GM19035 (cell line): Measurements from ENCODE around the gene OGG1.
A peak's percentile ranks its signal among the peaks of the same experiment; 100 is the strongest.
"Not testable (repeated sequence)": the region's sequence is repeated elsewhere in the genome, so short reads cannot be mapped to it uniquely, and the experiment has no call there.

ENCODE experiments used
- ATAC-seq: cut with Tn5 transposase; IDR thresholded peaks from one replicate; pipeline ENCODE4 v1.9.1; 2021; ENCODE audit not compliant: unreplicated experiment

The OGG1 gene

DNA sequence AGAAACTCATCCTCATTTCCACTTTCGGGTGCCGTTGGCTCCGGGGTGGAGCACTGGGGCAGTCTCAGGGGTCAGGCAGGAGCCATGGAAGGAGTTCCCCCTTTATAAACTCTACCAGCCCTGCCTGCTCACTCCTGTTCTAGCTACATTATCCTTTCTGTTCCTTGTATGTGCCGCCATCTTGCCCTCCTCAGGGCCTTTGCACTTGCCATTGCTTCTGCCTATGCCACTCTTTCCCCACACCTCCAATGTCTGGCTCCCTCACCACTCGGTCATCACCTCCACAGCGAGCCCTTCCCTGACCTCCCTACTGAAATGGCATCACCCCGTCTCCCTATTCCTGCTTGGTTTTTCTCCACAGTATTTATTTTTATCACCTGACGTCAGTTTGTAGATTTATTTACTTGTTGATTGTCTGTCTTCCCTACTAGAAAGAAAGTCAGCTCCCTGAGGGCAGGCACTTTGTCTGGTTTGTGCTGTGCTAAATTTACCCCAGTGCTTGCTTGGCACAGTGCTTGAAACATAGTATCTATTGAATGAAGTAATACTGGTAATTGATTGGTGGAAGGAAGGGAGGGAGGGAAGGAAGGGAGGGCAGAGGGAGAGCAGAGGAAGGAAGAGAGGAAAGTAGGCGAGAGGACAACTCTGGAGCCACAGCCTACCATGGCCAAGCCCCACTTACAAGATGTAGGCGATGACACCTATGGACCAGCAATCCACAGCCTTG lies 11.2 kb downstream of the OGG1 start:
- ATAC-seq, result no peak

DNA sequence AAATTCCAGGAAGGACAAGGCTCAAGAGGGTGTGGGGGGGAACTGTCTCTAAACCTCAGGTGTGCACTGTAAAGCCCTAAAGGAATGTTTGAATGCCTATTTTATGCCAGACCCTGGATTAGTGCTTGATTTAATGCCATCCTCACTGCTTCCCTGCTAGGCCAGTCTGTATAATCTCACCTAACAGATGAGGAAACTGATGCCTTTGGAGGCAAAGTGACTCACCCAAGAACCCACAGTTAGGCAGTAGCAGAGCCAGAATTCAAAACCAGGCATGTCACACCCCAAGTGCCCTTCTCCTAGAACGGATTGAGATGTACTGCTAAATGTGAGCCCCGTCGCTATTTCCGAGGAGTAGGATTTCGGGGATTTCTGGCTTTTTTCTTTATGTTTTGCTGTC lies 12.2 kb downstream of the OGG1 start:
- ATAC-seq, result no peak

DNA sequence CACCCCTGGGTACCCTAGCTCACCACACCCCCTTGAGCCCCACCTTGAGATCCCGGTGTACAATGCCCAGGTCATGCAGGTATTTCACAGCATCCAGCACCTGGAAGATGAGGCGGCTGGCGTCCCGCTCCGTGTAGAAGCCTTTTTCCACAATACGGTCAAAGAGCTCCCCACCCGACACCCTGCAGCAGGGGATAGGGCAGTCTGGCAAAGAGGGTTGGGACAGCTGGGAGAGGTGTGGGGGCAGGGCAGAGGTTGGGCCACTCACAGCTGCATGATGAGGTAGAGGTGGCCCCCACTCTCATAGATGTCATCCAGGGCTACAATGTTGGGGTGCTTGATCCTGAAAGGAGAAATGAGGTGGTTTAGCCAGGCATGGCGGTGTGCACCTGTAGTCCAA lies 13.1 kb downstream of the OGG1 start:
- no peak for ATAC-seq

DNA sequence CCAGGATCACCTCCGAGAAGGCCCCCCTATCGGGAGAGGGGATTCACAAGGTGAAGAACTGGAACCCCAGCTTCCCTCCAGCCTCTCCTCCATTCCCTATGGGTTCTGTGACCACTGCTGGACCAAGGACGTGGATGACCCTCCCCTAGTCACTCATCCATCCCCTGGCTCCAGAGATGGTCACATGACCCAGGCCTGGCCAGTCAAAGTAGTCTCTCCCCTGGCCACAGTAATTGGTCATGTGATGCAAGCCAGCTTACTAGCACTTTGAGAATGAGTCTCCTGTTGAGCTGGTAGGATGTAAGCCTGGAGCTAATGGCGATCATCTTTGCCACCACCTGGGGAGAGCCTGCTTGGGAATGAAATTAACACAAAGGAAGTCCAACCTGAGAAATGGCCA lies 16.1 kb downstream of the OGG1 start:
- no peak for ATAC-seq

DNA sequence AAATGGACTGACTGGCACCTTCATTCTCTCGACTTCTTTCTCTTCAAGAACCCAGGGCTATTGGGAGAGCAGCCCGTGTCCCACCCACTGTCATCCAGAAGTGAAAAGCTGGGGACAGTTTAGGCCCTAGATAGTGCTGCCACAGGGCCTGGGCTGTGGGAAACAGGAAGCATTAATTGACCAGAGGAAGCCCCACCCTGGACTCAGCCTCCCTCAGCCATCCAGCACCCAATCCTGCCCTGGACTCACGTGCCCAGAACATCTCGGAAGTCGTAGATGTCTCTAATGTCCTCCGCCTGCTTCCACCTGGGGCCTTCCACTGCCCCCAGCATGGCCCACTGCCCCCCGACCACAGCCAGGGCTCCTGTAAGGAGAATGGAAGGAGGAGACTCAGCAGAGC lies 17.7 kb downstream of the OGG1 start:
- ATAC-seq, result no peak

DNA sequence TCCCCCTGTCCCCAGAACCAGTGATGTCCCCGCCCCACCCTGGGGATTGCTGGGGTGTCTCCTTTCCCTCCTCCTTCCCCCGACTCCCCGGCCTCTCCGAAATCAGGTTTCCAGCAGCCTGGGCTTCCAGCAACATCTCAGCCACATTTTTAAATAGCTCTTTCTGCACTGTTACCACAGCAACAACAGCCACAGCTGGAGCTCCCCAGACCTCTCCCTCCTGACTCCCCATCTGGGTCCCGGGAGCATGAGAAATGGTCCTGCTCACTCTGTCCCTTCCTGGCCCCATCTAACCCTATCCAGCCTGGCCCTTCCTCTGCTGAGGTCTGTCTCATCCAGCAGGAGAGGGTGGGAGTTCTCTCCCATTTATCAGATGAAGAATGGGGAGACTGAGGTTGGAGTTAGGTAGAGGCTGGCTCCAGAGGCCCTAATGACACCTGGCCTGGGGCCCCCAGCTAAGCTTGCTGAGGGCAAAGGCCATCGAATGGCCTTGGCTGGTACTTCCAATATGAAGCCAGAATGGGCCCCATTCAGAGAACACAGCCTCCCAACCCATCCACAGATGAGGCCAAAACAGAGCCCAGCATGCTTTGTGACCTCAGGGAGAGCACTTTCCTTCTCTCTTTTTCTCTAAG lies 18.5 kb downstream of the OGG1 start:
- no peak for ATAC-seq

DNA sequence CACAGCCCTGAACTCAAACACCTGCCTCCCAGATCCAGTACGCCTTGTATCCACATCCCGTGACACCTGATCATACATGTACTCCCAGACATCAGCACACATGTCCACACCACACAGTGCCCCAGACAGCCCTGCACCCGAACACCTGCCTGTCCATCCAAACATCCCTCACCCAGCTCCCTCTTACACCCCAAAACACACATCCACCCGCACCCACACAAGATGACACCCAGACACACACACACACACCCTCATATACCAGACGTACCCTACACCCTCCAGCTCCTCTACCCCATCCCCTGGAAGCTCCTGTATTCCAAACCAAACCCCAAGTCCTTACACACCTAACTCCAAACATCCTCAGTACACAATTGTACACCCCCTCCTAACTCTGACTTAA lies 19.3 kb downstream of the OGG1 start:
- ATAC-seq, result no peak

DNA sequence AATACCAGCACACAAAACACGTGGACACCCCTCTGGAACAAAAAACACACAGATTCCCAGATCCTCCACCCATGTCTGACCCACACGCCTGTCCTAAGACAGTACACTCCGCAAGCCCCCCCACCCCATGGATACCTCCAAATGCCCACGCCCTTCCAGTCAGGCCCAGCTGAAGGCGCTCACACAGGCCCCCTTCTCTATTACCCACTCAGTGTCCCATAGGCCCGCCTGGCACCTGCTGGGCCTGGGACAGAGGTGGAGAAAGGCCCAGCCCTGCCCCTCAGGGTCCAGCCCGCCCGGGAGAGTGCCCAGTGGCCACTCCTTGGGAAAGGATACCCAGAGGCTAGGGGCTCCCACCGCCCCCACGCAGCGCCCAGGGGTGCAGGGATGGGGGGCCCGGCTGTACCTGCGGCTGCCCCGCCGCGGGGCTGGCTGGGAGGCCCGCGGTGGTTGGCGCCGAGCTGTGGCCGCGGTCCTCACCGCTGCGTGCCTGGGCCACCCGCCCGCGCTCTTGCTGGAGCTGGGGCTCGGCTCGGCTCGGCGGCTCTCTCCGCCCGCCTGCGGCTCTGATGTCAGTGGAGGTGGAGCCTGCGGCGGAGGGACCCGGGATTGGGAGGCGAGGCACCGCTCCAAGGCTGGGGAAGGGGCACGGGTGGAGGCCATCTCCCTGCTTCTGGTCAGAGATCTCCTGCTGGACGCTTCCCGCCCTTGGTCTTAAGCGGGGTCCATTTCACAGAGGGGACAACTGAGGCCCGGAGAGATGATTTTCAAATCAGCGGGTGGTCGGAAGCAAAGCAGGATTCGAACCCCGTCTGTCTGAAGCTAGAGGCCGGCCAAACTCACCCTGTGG lies 19.9 kb downstream of the OGG1 start, which contains the start of gene CAMK1:
Gene CAMK1, minus strand, starts transcription at position 522 of the 850 bp plus-strand sequence. CDS start 2,198 bp downstream, outside the sequence.
- peak; percentile 72 for ATAC-seq

DNA sequence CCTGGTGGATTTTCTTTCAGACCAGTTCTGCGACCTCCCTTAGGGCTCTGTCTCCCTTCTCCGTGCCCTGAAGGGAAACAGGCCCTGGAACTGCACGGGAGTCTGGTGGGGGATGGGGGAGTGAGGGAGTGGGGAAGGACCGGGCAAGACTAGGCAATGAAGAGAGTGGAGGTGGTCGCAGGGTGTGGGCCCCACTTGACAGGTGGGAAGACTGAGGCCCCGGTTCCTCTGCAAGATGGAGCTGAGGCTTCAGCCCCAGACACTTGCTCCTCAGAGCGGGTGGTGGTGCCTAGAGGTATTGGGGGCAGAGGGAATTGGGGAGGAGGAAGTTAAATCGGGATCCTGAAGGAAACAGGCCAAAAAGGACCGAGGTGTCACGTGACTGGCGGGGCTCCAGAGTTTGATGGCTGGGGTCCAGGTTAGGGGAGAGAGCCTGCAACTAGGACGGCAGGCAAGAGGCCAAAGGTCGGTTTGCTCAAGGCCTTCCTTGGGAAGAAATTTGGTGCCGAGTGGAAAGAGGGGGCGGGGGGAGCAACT lies 20.6 kb downstream of the OGG1 start:
- no peak for ATAC-seq

DNA sequence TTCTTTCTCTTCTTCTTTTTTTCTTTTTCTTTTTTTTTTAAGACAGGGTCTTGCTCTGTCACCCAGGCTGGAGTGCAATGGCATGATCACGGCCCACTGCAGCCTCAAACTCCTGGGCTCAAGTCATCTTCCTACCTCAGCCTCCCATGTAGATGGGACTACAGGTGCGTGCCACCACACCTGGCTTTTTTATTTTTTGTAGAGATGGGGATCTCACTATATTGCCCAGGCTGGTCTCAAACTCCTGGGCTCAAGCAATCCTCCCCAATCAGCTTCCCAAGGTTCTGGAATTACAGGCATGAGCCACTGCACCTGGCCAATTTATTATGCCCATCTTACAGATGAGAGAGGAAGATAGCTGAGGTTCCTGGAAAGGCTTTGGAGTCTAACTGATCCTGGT lies 21.3 kb downstream of the OGG1 start:
- not testable (repeated sequence) for ATAC-seq

DNA sequence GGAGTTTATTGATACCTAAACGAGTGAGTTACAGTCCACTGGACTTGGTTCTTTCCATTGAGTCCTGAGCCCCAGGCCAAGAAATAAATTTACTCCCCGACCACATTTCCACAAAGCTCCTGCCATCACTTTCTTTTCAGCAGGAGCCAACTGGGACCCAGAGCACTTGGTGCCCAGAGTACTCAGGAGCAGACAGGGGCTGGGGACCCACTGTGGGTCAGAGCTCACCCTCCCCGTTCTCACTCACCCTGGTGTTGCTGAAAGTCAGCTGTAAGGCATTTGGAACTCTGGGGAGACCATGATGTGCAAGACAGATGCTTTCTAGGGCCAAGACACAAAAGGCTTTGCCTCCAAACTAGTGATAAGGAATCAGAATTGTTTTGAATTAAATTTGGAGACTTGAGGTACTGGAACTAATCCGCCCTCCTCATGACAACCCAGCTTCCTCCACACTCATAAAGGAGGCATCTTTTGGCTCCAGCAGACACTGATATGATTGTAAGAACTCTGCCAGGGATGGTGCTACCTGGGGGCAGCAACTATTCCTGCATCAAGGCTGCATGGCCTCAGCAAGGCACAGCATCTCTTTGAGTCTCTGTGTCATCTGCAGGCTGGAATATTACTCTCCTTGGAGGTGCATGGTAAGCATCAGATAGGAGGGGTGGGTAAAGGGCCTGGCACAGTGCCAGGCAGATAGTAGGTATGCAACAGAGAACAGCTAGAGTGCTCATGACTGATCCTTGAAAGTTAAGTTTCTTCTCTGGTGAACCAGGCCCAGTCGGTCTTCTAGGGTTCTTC lies 27.3 kb downstream of the OGG1 start:
- no peak for ATAC-seq

DNA sequence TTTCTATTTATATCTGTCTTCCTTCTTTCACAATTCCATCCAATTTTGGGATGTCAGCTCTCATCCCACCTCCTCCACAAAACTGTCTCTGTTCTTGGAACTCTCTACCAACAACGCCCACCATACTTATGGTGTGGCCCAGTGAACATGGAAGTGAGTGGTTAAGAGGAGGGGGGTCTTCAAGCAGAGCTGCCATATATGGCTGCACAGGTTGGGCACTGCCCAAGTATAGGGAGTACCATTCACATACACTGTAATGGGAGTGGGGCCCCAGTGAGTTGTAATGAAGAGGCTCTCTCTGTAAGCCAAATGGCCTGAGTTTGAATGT lies 27.9 kb downstream of the OGG1 start:
- no peak for ATAC-seq

DNA sequence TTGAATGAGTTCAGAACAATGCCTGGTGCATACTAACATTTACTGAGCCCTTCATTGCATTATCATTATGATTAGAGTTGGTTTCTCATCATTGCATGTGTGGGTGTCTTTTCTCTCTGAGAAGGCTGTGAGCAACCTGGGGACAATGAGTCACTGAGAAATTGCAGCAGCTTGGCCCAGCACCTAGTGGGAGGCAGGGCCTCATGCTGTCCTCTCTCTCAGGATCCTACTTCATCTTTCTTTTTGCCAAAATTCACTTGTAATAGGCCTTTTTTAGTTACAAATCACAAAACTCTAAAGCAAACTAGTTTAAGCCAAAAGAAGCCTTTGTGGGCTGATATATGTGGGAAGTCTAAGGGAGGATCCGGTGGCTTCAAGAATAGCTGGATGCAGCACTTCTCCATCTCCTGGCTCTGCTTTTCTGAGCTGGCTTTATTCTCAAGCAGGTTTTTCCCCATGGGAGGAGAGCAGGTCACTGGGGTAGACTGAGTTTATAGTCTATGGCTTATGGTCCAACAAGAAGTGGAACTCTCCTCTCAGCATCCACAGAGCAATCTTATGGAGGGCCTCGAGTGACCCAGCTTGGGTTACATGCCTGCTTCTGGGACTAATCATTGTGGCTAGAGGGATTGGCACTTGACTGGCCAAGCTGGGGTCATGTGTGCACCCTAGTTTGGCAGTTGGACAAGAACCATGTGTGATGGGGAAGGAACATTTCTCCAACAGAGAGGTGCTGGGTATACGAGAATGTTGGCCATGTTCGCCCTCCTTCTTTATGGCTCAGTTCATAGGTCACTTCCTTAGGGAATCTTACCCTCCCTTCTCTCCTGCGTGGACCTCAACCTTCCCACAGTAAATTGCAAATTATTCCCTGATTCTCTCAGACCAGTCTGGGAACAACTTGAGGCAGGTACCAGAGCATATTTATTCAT lies 28.7 kb downstream of the OGG1 start:
- ATAC-seq, result no peak

DNA sequence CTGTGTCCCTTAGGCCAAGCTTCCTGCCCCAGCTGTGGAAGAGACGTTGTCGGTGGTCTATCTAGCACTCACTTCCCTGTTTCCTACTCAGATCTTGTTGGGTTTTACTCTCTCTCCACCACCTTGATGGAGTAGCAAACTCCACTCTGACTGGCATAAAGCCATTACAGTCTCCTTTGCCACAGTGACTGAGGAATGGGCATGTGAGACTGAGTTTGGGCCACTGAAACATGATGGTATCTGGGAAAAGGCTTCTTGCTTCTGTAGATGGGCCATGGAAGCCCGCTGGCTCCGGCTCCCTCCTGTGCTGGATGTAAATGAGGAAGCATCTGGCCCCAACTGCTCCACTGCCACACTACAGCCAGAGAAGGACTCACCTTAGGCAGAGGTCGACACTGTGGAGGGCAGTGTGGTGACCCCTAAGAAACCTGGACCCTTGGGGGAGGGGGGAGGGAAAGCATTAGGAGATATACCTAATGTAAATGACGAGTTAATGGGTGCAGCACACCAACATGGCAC lies 29.4 kb downstream of the OGG1 start:
- no peak for ATAC-seq

DNA sequence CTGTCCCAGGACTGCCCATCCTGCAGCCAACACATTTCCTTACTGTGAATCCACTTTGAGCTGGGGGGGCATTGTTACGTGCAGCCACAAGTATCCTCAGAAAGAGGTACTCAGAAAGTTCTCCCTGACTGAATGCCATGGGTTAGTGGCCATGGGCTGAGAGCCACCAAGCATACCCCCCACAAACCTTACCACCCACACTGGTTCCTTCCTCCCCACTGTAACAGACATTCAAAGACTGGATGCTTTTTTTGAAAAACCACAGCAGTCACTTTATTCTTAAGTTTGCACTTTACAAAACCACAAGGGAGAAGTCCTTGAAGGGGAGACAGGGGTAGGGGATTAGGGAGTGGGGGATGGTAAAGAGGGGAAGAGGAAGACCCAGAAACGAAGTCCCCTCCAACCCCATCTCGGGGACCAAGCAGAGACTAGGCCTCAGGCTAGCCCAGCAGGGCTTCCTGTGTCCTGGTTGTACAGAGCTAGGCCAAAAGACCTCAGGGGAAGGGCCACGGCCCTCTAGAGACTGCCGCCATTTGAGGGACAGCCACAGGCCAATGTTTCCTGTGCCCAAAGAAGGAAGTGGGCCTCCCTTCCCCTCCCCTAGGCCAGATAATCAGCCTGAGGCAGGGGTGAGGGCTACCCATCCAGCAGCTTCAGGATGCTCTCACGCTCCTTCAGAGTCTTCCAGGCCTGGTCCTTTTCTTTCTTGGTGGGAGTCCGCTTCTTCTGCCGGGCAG lies 30.1 kb downstream of the OGG1 start:
- peak; percentile 50 for ATAC-seq

DNA sequence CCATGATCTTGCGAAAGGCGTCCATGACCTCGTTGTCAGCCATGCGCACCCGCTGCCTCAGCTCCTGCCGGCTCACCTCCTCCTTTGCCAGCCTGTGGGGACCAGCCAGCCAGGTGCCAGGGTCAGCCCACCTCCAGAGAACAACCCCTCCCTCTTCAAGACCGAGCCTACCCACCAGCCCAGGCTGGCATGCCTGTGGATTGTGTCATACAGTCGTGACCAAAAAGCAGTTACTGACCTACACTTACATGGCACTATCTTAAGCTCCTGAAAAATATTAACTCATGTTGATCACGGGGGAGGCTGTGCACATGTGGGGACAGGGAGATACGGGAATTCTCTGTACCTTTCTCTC lies 30.7 kb downstream of the OGG1 start:
- no peak for ATAC-seq

DNA sequence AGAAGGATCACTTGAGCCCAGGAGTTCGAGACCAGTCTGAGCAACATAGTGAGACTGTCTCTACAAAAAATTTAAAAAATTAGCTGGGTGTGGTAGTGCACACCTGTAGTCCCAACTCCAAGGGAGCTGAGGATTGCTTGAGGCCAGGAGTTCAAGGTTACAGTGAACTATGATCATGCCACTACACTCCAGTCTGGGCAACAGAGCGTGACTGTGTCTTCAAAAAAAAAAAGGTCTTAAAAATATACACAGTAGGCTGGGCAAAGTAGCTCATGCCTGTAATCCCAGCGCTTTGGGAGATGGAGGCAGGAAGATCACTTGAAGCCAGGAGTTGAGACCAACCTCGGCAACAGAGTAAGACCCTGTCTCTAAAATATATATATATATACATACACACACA lies 31.2 kb downstream of the OGG1 start:
- ATAC-seq, result no peak

DNA sequence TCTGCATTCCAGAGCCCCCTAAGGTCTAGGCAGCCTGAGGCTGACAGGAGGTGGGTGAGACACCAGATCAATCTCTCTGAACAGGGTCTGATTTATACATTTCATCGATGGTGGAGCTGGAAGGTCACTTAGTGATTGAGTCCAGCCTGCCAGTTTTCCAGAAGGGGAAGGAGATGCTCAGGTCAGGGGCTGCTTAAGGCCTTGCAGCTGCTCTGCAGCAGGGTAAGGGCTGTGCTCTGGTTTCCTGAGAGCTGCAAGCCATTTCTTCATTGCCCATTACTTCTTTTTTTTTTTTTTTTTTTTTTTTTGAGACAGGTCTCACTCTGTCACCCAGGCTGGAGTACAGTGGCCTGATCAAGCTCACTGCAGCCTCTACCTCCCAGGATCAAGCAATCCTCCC lies 31.8 kb downstream of the OGG1 start:
- ATAC-seq, result no peak

DNA sequence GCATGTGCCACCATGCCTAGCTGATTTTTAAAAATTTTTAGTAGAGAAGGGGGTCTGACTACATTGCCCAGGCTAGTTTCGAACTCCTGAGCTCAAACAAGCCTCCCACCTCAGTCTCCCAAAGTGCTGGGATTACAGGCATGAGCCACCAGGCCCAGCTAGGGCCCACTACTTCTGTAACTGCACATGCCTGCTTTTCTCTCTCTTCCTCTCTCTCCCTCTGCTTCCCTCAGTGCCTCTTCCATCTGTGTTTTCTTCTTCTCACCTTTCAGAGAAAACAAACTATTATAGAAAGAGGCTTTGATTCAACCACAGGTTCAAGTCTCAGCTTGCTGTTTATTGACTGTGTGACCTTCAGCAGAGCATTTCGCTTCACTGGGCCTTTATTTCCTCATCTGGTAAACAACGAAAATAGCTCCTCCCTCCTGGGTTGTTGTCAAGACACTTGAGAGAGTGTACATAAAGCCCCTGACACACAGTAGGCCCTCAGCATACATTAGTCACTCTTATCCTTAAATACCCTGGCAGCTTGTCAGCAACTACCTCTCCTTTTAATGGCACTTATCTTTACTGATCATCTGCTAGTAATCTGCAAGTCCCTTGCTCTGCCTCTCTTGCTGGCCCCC lies 32.3 kb downstream of the OGG1 start:
- no peak for ATAC-seq
